Neural crest cell (in vitro differentiated cells): ENCODE measurements around the gene AIPL1. TPM values are rescaled to one million over a fixed set of nuclear protein-coding genes. Genes with fewer than 3 reads are reported as not detected.
"Not testable (repeated sequence)": the region's sequence is repeated elsewhere in the genome, so short reads cannot be mapped to it uniquely, and the experiment has no call there.

ENCODE experiments used
- DNase-seq: peaks from one replicate; pipeline ENCODE4 v3.0.0; 2021; ENCODE audit warnings: low read depth, mixed read lengths, low spot score
- H3K27ac Mint-ChIP-seq: one replicate; pipeline ENCODE4 v1.8.0; 2021; ENCODE audit warnings: mild to moderate bottlenecking, mixed read lengths; ENCODE audit not compliant: unreplicated experiment
- H3K27me3 Mint-ChIP-seq: 2 replicates; pipeline ENCODE4 v1.8.0; 2021; ENCODE audit warnings: low read depth, mild to moderate bottlenecking, mixed read lengths
- H3K36me3 Mint-ChIP-seq: 2 replicates; pipeline ENCODE4 v1.8.0; 2021; ENCODE audit warnings: low read depth, mild to moderate bottlenecking, mixed read lengths
- H3K4me1 Mint-ChIP-seq: 2 replicates; pipeline ENCODE4 v1.8.0; 2021; ENCODE audit warnings: mixed read lengths
- H3K4me3 Mint-ChIP-seq: one replicate; pipeline ENCODE4 v1.8.0; 2021; ENCODE audit warnings: mild to moderate bottlenecking, mixed read lengths
- H3K9me3 Mint-ChIP-seq: 2 replicates; pipeline ENCODE4 v1.8.0; 2021; ENCODE audit warnings: mixed read lengths
- CTCF ChIP-seq: fragments of 200-600 bp; sonication (generic); conservative IDR thresholded peaks from 2 replicates; pipeline ENCODE4 v1.5.0; 2021; ENCODE audit warnings: antibody characterized with exemption, mild to moderate bottlenecking
- long read RNA-seq: library from polyadenylated mRNA; unstranded; transcript quantifications from one replicate; pipeline ENCODE4 v2.0.0, GENCODE V29; 2020
- total RNA-seq: library from RNA; stranded (reverse); gene quantifications from 2 replicates; pipeline ENCODE4 v1.2.1, GENCODE V29; 2021

Gene AIPL1
- not detected in 2 replicates for total RNA-seq
- long read RNA-seq = 0 reads

GRCh38 chr17:6435051-6435450, at the start of gene AIPL1:
AIPL1 (minus strand) TSS chr17:6435121; CDS start chr17:6435104, 17 bp downstream.
- Mint-ChIP-seq H3K27ac (no peak within 1 kb of the TSS), H3K9me3 (peaks cover 6% of the 10 kb centered on the region), H3K36me3 (peaks cover 3% of the 10 kb centered on the region), H3K4me1 (peaks cover 20% of the 10 kb centered on the region), H3K4me3 (no peak within 1 kb of the TSS), H3K27me3 (peaks cover 10% of the 10 kb centered on the region)
- no peak for TF ChIP-seq CTCF
- DNase-seq = no peak

- Mint-ChIP-seq H3K9me3 (no peaks in the 10 kb centered on the region), H3K36me3 (no peaks in the 10 kb centered on the region), H3K4me3 (no peak overlapping the region), H3K4me1 (no peaks in the 10 kb centered on the region), H3K27ac (peak overlapping the region; percentile 58), H3K27me3 (no peaks in the 10 kb centered on the region)
- DNase-seq = no peak
- no peak for TF ChIP-seq CTCF
Observed at GRCh38 chr17:6483507-6483906, 48.6 kb upstream of the AIPL1 start.

GRCh38 chr17:6482796-6483195, 47.9 kb upstream of the AIPL1 start:
- H3K36me3 Mint-ChIP-seq, H3K27ac Mint-ChIP-seq, H3K4me3 Mint-ChIP-seq, H3K4me1 Mint-ChIP-seq, H3K9me3 Mint-ChIP-seq, H3K27me3 Mint-ChIP-seq, DNase-seq: not testable (repeated sequence)

GRCh38 chr17:6482105-6482455, 47.2 kb upstream of the AIPL1 start:
- Mint-ChIP-seq H3K4me3 (no peak overlapping the region), H3K27ac (peak overlapping the region; percentile 46), H3K36me3 (no peaks in the 10 kb centered on the region), H3K9me3 (no peaks in the 10 kb centered on the region), H3K4me1 (no peaks in the 10 kb centered on the region), H3K27me3 (no peaks in the 10 kb centered on the region)
- DNase-seq = no peak
- no peak for TF ChIP-seq CTCF

GRCh38 chr17:6480303-6480675, 45.4 kb upstream of the AIPL1 start:
- Mint-ChIP-seq H3K27me3 (no peaks in the 10 kb centered on the region), H3K4me3 (no peak overlapping the region), H3K36me3 (no peaks in the 10 kb centered on the region), H3K27ac (no peak overlapping the region), H3K9me3 (no peaks in the 10 kb centered on the region), H3K4me1 (no peaks in the 10 kb centered on the region)
- TF ChIP-seq CTCF = no peak
- DNase-seq = no peak

- Mint-ChIP-seq H3K36me3 (no peaks in the 10 kb centered on the region), H3K4me1 (no peaks in the 10 kb centered on the region), H3K4me3 (no peak overlapping the region), H3K27me3 (no peaks in the 10 kb centered on the region), H3K9me3 (no peaks in the 10 kb centered on the region), H3K27ac (no peak overlapping the region)
- DNase-seq = no peak
- no peak for TF ChIP-seq CTCF
Observed at GRCh38 chr17:6479622-6480302, 44.8 kb upstream of the AIPL1 start.
